GM19455 (cell line): ENCODE measurements around the gene TMEM238L.
"Not testable (repeated sequence)": the region's sequence is repeated elsewhere in the genome, so short reads cannot be mapped to it uniquely, and the experiment has no call there.

Source experiments
- ATAC-seq: cut with Tn5 transposase; IDR thresholded peaks from one replicate; pipeline ENCODE4 v1.9.1; 2021; ENCODE audit not compliant: unreplicated experiment

TMEM238L gene

DNA sequence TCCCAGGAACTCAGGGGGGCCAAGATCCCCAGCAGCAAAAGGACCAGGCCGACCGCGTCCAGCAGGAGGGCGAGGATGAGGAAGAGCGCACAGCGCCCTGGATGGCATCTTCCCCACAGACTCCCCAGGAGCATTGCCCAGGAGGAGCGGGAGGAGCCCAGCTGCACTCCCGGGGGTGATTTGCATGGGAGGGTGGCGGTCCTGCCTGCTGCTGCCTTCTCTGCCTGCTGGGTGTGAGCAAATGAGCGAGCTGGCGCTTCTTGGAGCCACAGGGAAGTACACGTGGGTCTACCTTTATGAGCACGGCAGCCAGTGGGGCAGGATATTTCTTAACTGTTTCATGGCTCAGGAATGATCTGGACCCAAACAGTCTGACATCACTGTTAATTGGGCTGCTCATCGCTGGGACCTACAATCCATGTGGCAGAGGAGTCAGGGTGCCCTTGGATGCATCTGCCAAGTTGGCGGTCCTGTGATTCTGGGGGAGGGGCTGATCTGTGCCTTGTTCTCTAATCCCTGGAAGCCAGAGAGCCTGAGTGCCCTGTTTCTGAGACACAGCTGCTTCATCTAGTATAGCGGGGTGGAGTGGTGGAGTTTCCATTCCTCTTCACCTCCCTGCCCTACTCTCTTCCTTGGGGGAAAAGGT, at the start of gene TMEM238L:
Gene TMEM238L, minus strand, starts transcription at position 270 of the 646 bp plus-strand sequence. Its CDS starts 136 bp downstream, at position 134.
- ATAC-seq: no peak

GRCh38 chr17:10846636-10847035, 42.7 kb upstream of the TMEM238L start:
- not testable (repeated sequence) for ATAC-seq

GRCh38 chr17:10845388-10845751, 41.5 kb upstream of the TMEM238L start:
- ATAC-seq: no peak

GRCh38 chr17:10844621-10845387, 40.9 kb upstream of the TMEM238L start:
- no peak for ATAC-seq

DNA sequence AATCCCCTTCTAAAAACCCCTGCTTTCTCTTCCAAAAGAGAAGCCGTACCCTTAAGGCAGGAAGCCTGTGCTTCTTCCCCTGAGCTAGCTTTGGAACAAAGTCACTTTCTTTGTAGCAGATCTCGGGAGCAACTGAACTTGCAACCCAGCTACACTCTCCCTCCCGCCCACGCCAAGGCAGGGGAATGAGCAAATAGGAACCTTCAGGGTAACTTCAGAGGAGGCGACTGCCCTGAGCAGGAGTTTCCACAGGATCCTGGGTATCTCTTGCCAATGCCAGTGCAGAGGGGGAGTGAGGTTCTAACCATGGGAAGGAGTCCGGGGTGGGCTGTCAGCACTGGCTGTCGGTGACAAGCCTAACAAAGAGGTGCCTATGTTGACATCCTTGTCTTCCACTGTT, 39.9 kb upstream of the TMEM238L start:
- ATAC-seq: no peak

- ATAC-seq: no peak
Measured at GRCh38 chr17:10842658-10843057, 38.8 kb upstream of the TMEM238L start.

GRCh38 chr17:10838682-10839081, 34.8 kb upstream of the TMEM238L start:
- ATAC-seq: no peak

- ATAC-seq: no peak
Measured at GRCh38 chr17:10837921-10838320, 34.0 kb upstream of the TMEM238L start, which contains the start of gene PIRT. TSS of gene PIRT (minus strand) at chr17:10838087. CDS start at chr17:10825645, 12,442 bp downstream.

- ATAC-seq: no peak
Measured at GRCh38 chr17:10836966-10837590, 33.2 kb upstream of the TMEM238L start.

DNA sequence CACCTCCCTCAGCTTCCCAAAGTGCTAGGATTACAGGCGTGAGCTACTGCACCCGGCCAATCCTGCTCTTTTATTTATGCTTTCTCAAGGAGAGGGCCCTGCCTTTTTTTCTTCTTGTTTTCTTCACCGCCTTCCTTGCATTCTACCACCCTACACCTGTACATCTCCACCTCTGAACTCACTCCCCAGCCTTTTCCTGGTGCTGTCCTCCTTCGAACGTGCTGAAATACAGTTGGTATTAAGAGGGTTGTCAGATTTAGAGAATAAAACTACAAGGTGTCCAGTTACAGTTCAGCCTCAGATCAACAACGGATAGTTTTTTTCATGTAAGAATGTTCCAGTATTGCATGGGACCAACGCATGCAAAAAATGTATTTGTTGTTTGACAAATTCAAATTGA, 32.2 kb upstream of the TMEM238L start:
- no peak for ATAC-seq

GRCh38 chr17:10831696-10832095, 27.8 kb upstream of the TMEM238L start:
- no peak for ATAC-seq

DNA sequence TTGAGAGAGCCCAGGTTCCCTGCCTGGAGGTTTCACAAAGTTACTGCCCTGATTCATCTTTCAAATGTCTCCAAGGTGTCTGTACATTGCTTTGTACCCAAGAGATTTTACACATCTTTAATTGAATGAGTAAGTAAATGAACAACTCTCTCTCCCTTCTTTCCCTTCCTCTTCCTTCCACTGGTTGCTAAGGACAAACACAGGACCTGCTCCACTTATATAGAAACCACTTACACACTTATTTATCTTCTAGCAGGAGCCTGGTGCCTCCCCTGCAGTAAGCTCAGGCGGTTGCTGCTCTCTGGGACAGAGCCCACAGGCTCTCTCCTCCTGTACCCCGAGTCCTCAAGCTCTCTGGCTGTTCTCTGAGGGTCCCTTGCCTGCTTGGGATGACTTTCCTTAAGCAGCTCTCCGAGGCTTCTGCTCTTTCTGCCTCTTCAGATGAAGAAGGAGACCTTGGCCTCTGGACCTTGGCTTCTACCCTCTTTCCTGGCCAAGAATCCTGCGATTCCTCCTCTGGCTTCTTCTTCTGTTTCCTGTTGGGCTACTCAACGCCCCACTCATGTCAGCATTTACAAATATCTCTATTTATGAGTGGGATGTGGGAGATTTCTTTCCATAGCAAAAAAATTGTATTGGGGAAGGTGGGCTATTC, 24.1 kb upstream of the TMEM238L start:
- no peak for ATAC-seq

DNA sequence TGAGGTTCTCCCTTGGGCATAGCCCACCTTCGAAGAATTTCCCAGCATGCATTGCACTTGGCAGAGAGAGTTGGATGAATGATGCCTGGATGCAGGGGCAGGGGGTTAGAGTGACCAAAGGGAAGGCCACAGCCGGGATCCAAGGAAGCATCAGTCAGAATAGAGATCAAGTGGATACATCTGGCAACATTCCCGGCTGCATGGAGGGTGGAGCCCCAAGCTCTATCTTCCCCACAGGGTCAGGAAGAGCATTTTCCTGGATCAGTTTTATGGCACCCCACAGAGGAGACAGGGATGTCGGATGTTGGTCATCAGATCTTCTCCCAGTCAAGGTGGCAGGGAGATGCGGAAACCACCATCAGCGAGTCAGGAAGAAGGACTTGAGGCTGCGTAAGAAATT, 21.0 kb upstream of the TMEM238L start:
- no peak for ATAC-seq

- no peak for ATAC-seq
Measured at GRCh38 chr17:10821770-10822169, 17.9 kb upstream of the TMEM238L start.

DNA sequence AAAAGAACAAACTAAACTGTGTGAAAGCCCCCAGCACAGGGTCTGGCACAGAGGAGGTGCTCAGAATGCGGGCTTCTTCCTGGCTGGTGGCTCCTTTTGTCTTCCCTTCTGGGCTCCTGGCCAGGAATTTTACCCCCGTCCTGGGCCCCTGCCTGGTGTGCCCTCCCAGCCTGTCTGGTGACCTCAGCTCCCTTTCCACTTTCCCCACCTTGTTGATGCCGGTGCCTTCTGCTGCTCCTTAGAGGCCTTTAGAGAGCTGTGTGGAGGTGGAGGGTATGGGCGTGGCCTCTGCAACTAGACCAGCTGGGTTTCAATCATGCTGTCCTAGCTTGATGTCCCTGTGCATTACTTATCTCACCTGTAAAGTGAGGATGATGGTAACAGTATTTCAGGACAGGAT, 17.2 kb upstream of the TMEM238L start:
- ATAC-seq: no peak

DNA sequence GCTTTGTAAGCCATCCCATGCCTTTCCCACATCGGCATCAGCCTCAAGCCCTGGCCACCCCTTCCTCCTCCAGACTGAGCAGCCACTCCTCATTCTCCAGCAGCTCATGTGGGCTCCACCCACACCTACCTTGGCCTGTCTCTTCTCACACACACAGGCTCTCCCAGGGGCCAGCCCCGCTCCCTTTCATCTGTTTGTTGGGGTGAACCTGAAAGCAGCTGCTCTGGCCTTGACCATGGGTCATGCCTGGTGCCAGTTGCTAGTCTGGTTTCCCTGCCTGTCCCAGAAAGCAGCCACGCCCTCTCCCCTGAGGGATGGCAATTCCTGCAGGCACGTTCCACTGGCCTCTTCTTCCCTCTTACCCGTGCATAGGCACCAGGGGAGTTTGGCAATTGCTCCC, 11.4 kb upstream of the TMEM238L start:
- ATAC-seq: no peak

- no peak for ATAC-seq
Measured at GRCh38 chr17:10814075-10814474, 10.2 kb upstream of the TMEM238L start.

GRCh38 chr17:10812674-10813073, 8.8 kb upstream of the TMEM238L start:
- ATAC-seq: no peak

GRCh38 chr17:10809605-10810004, 5.7 kb upstream of the TMEM238L start:
- no peak for ATAC-seq

DNA sequence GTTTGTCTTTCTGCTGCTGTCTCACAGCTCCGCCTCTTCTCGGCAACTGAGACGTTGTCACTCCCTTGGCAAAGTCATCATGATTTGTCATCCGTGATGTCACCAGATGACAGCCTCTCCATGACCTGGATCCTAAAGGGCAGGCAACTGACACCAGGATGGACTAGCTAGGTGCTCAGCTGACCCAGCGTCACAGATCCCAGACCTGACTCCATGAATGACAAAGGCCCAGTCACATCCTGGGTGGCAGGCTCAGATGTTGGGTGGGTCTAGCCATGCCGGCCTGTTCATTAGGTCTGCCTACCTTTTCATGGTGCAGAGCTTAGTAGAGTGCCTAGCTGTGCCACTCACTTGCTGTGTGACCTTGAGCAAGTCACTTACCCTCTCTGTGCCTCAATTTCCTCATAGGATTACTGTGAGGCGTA, 3.8 kb upstream of the TMEM238L start:
- ATAC-seq: no peak

GRCh38 chr17:10806545-10807262, 2.8 kb upstream of the TMEM238L start:
- no peak for ATAC-seq
